ENCODE data around the gene FXYD7.

DNA sequence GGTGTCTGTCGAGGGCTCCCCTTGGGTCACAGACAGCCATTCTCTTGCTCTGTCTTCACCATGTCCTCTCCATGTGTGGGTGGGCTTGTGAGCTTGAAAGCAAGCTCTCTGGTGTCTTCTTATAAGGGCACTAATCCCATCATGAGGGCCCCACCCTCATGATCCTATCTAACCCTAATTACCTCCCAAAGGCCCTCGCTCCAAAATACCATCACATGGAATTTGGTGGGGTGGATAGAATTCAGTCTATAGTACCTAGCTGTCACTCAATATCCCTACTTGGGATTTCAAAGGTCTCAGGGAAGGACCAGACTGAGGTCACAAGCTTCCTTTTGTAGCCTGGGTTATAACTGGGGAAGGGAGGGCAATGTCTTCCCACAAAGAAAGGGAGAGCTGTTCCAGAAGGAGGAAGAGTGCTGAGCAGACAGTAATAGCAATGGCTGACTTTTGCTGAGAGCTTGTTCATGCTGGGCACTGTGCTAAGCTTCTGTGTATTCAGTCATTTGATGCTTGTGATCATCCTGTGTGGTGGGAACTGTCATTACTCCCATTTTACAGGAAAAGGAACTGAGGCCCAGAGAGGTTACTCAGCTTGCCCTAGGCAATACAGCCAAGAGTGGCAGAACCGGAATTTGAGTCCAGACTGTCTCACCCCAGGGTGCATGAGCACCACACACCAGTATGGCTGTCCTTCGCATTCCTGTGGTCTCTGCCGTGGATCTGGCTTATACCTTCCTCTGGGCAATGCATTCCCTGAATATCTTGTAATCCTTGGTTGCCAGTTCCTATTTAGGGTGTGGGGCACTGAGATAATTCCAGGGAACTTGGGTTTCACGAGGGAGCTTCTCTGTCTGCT, 19.6 kb downstream of the FXYD7 start:
- TF ChIP-seq, protein P1, sequence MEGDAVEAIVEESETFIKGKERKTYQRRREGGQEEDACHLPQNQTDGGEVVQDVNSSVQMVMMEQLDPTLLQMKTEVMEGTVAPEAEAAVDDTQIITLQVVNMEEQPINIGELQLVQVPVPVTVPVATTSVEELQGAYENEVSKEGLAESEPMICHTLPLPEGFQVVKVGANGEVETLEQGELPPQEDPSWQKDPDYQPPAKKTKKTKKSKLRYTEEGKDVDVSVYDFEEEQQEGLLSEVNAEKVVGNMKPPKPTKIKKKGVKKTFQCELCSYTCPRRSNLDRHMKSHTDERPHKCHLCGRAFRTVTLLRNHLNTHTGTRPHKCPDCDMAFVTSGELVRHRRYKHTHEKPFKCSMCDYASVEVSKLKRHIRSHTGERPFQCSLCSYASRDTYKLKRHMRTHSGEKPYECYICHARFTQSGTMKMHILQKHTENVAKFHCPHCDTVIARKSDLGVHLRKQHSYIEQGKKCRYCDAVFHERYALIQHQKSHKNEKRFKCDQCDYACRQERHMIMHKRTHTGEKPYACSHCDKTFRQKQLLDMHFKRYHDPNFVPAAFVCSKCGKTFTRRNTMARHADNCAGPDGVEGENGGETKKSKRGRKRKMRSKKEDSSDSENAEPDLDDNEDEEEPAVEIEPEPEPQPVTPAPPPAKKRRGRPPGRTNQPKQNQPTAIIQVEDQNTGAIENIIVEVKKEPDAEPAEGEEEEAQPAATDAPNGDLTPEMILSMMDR (IDR thresholded peaks at IDR 0.05), result no peak
- no peak for TF ChIP-seq POLR2A (IDR thresholded peaks at IDR 0.05)

Data from lower leg skin (tissue), 3 donors.